Neural cell (in vitro differentiated cells): ENCODE measurements around the gene LAMA5. TPM values are rescaled to one million over a fixed set of nuclear protein-coding genes. Genes with fewer than 3 reads are reported as not detected.

Experiments used
- H2AFZ ChIP-seq: fragments of 200-600, 300-800 bp; sonication (generic), shearing (Covaris generic); 2 replicates; pipeline ENCODE4 v1.6.0; 2014; ENCODE audit warnings: low read depth, mild to moderate bottlenecking, antibody characterized with exemption, low read length, moderate library complexity
- H3F3A ChIP-seq: fragments of 200-600 bp; shearing (Covaris generic); 2 replicates; pipeline ENCODE4 v1.6.1; 2016; ENCODE audit warnings: mild to moderate bottlenecking, moderate library complexity, mixed read lengths, antibody characterized with exemption, low read length; ENCODE audit not compliant: insufficient read depth, poor library complexity, severe bottlenecking
- H3K27ac ChIP-seq: fragments of 200-600, 300-800 bp; sonication (generic), shearing (Covaris generic); 2 replicates; pipeline ENCODE4 v1.5.1; 2014; ENCODE audit warnings: mild to moderate bottlenecking, low read length, moderate library complexity
- H3K27me3 ChIP-seq: fragments of 300-800, 200-600 bp; sonication (generic), shearing (Covaris generic); 2 replicates; pipeline ENCODE4 v1.6.0; 2014; ENCODE audit warnings: mild to moderate bottlenecking, low read depth, low read length, moderate library complexity; ENCODE audit not compliant: insufficient read depth
- H3K36me3 ChIP-seq: fragments of 300-800, 200-600 bp; sonication (generic), shearing (Covaris generic); 2 replicates; pipeline ENCODE4 v1.5.1; 2014; ENCODE audit warnings: mild to moderate bottlenecking, antibody characterized with exemption, low read length, moderate library complexity; ENCODE audit not compliant: insufficient read depth
- H3K4me2 ChIP-seq: fragments of 300-800, 200-600 bp; sonication (generic), shearing (Covaris generic); 2 replicates; pipeline ENCODE4 v1.6.0; 2014; ENCODE audit warnings: mild to moderate bottlenecking, low read length
- H3K4me3 ChIP-seq: fragments of 300-800, 200-600 bp; sonication (generic), shearing (Covaris generic); 2 replicates; pipeline ENCODE4 v1.5.1; 2014; ENCODE audit warnings: mild to moderate bottlenecking, low read length, moderate library complexity
- H3K79me2 ChIP-seq: fragments of 200-600 bp; shearing (Covaris generic); replicated peaks from 2 replicates; pipeline ENCODE4 v1.6.0; 2014; ENCODE audit warnings: mild to moderate bottlenecking, low read length, moderate library complexity; ENCODE audit not compliant: insufficient read depth
- H3K9ac ChIP-seq: fragments of 300-800, 200-600 bp; sonication (generic), shearing (Covaris generic); 2 replicates; pipeline ENCODE4 v1.6.1; 2016; ENCODE audit warnings: mild to moderate bottlenecking, low read length, mixed read lengths
- H3K9me2 ChIP-seq: fragments of 200-600 bp; shearing (Covaris generic); 2 replicates; pipeline ENCODE4 v1.6.1; 2016; ENCODE audit warnings: mild to moderate bottlenecking, low read length, mixed read lengths; ENCODE audit not compliant: insufficient read depth
- H3K9me3 ChIP-seq: fragments of 200-600, 300-800 bp; sonication (generic), shearing (Covaris generic); 2 replicates; pipeline ENCODE4 v1.6.1; 2016; ENCODE audit warnings: mild to moderate bottlenecking, mixed run types, low read length, moderate library complexity, mixed read lengths
- H4K20me1 ChIP-seq: fragments of 200-600 bp; shearing (Covaris generic); 2 replicates; pipeline ENCODE4 v1.6.1; 2016; ENCODE audit warnings: mild to moderate bottlenecking, mixed run types; ENCODE audit not compliant: insufficient read depth
- CTCF ChIP-seq: fragments of 450-650 bp; IDR thresholded peaks from 2 replicates; pipeline ENCODE4 v1.5.1; 2014; ENCODE audit warnings: antibody characterized with exemption, mild to moderate bottlenecking, moderate library complexity; ENCODE audit not compliant: poor library complexity, severe bottlenecking
- EP300 ChIP-seq: fragments of 450-650 bp; conservative IDR thresholded peaks from 2 replicates; pipeline ENCODE4 v1.6.1; 2014; ENCODE audit warnings: antibody characterized with exemption, mild to moderate bottlenecking, moderate library complexity; ENCODE audit not compliant: poor library complexity, severe bottlenecking
- EZH2 ChIP-seq: fragments of 200-600, 300-800 bp; shearing (Covaris generic), sonication (generic); IDR thresholded peaks from 2 replicates; pipeline ENCODE4 v1.6.1; 2014; ENCODE audit warnings: antibody characterized with exemption, low read length, borderline replicate concordance, mild to moderate bottlenecking; ENCODE audit not compliant: insufficient read depth, poor library complexity, severe bottlenecking
- MXI1 ChIP-seq: fragments of 450-650 bp; conservative IDR thresholded peaks from 2 replicates; pipeline ENCODE4 v1.6.1; 2014; ENCODE audit warnings: antibody characterized with exemption, mild to moderate bottlenecking; ENCODE audit not compliant: poor library complexity, severe bottlenecking
- POLR2AphosphoS5 ChIP-seq: IDR thresholded peaks from 2 replicates; pipeline ENCODE4 v1.6.1; 2012
- RAD21 ChIP-seq: fragments of 450-650 bp; conservative IDR thresholded peaks from 2 replicates; pipeline ENCODE4 v1.6.1; 2014; ENCODE audit warnings: antibody characterized with exemption, mild to moderate bottlenecking, moderate library complexity
- REST ChIP-seq: IDR thresholded peaks from 2 replicates; pipeline ENCODE4 v1.6.1; 2012; ENCODE audit warnings: borderline replicate concordance
- SMC3 ChIP-seq: fragments of 450-650 bp; conservative IDR thresholded peaks from 2 replicates; pipeline ENCODE4 v1.6.1; 2014; ENCODE audit warnings: antibody characterized with exemption, mild to moderate bottlenecking, moderate library complexity; ENCODE audit not compliant: poor library complexity
- TAF1 ChIP-seq: IDR thresholded peaks from 2 replicates; pipeline ENCODE4 v1.6.1; 2012; ENCODE audit warnings: low read depth
- polyA plus RNA-seq: library from polyadenylated mRNA; depleted of rRNA; stranded (reverse); fragments of >200 nt; gene quantifications from 2 replicates; pipeline ENCODE4 v1.2.3, GENCODE V29; 2014

The LAMA5 gene
- polyA plus RNA-seq, 1 donor from 2014 or later, result 27.2 TPM

DNA sequence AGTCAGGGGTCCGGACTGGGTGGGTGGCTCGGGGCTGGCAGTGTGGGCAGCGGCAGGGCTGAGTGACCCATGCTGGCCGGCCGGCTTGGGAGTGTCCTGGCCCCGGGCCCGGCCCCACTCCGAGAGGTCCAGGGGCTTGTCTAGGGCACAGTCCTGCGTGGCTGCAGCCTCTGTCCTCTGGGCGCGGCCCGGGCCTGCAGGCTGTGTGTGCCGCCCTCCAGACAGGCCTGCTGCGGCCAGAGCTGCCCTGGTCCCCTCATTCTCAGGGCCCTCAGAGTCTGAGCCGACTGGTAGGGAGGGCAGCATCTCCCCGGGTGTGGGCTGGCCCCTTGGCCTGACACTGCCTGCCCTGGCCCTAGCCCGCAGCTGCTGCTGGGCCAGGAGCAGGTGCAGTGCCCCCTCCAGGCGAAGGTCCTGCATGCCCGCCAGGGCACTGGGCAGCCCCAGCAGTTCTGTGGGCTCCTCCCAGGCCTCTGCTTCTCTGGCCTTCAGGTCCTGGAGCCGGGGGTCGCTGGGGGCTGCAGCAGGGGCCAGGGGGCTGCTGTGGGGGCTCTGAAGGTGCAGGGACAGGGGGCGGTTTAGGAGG lies 46.9 kb upstream of the LAMA5 start:
- Histone ChIP-seq H3K27me3 (no peaks in the 10 kb centered on the region), H3F3A (no peaks in the 10 kb centered on the region), H3K79me2 (no peaks in the 10 kb centered on the region), H3K36me3 (no peaks in the 10 kb centered on the region), H3K4me2 (no peak overlapping the region), H3K4me3 (no peak overlapping the region), H3K9ac (no peak overlapping the region), H2AFZ (no peak overlapping the region), H3K9me3 (no peaks in the 10 kb centered on the region), H4K20me1 (no peaks in the 10 kb centered on the region), H3K27ac (no peak overlapping the region), H3K9me2 (no peaks in the 10 kb centered on the region)
- TF ChIP-seq REST (no peak), SMC3 (no peak), POLR2AphosphoS5 (no peak), EP300 (no peak), RAD21 (no peak), EZH2 (no peak), TAF1 (no peak), MXI1 (no peak), CTCF (no peak)

GRCh38 chr20:62413025-62413570 lies 46.0 kb upstream of the LAMA5 start:
- Histone ChIP-seq H3K79me2 (no peaks in the 10 kb centered on the region), H3K4me2 (no peak overlapping the region), H3K36me3 (no peaks in the 10 kb centered on the region), H3K27me3 (no peaks in the 10 kb centered on the region), H3K9me2 (no peaks in the 10 kb centered on the region), H3K9ac (no peak overlapping the region), H2AFZ (no peak overlapping the region), H3K27ac (no peak overlapping the region), H3F3A (no peaks in the 10 kb centered on the region), H3K9me3 (no peaks in the 10 kb centered on the region), H3K4me3 (no peak overlapping the region), H4K20me1 (no peaks in the 10 kb centered on the region)
- TF ChIP-seq EP300, result no peak
- TF ChIP-seq EZH2, result no peak
- TF ChIP-seq SMC3, result no peak
- no peak for TF ChIP-seq CTCF
- TF ChIP-seq TAF1, result no peak
- TF ChIP-seq POLR2AphosphoS5, result no peak
- no peak for TF ChIP-seq REST
- TF ChIP-seq RAD21, result no peak
- no peak for TF ChIP-seq MXI1
